Endothelial cell (in vitro differentiated cells): Measurements from ENCODE around the gene KCND2. TPM values are rescaled to one million over a fixed set of nuclear protein-coding genes. Genes with fewer than 3 reads are reported as not detected.

Source experiments
- DNase-seq: peaks from one replicate; pipeline ENCODE4 v3.0.0; 2021; ENCODE audit warnings: low spot score
- H3K27ac Mint-ChIP-seq: one replicate; pipeline ENCODE4 v1.8.0; 2021; ENCODE audit warnings: mixed read lengths, inconsistent platforms; ENCODE audit not compliant: unreplicated experiment
- H3K27me3 Mint-ChIP-seq: one replicate; pipeline ENCODE4 v1.8.0; 2021; ENCODE audit warnings: mild to moderate bottlenecking, moderate library complexity, mixed read lengths, inconsistent platforms; ENCODE audit not compliant: unreplicated experiment
- H3K36me3 Mint-ChIP-seq: one replicate; pipeline ENCODE4 v1.8.0; 2021; ENCODE audit warnings: mild to moderate bottlenecking, low read depth, mixed read lengths, inconsistent platforms; ENCODE audit not compliant: unreplicated experiment
- H3K4me1 Mint-ChIP-seq: one replicate; pipeline ENCODE4 v1.8.0; 2021; ENCODE audit warnings: mild to moderate bottlenecking, mixed read lengths, inconsistent platforms; ENCODE audit not compliant: unreplicated experiment
- H3K4me3 Mint-ChIP-seq: one replicate; pipeline ENCODE4 v1.8.0; 2021; ENCODE audit warnings: mild to moderate bottlenecking, mixed read lengths, inconsistent platforms; ENCODE audit not compliant: unreplicated experiment
- H3K9me3 Mint-ChIP-seq: one replicate; pipeline ENCODE4 v1.8.0; 2021; ENCODE audit warnings: mixed read lengths, inconsistent platforms; ENCODE audit not compliant: unreplicated experiment
- CTCF ChIP-seq: fragments of 200-600 bp; sonication (generic); IDR thresholded peaks from one replicate; pipeline ENCODE4 v1.5.0; 2021; ENCODE audit warnings: antibody characterized with exemption; ENCODE audit not compliant: unreplicated experiment
- total RNA-seq: library from RNA; stranded (reverse); fragmentation: NEBNext Ultra II Directional; extraction: Animal tissue kit (Norgen Biotek cat#: 25700); gene quantifications from one replicate; pipeline ENCODE4 v1.2.1, GENCODE V29; 2021; ENCODE audit not compliant: unreplicated experiment

KCND2 gene
- total RNA-seq, 1 donor from 2014 or later = 0.28 TPM

- Mint-ChIP-seq H3K36me3 (no peaks in the 10 kb centered on the region), H3K9me3 (no peaks in the 10 kb centered on the region), H3K4me1 (peaks cover 4% of the 10 kb centered on the region), H3K4me3 (no peak overlapping the region), H3K27me3 (no peaks in the 10 kb centered on the region), H3K27ac (no peak overlapping the region)
- no peak for TF ChIP-seq CTCF
- DNase-seq = no peak
These were observed 460.2 kb downstream of the KCND2 start for GRCh38 chr7:120733143-120733542.

DNA sequence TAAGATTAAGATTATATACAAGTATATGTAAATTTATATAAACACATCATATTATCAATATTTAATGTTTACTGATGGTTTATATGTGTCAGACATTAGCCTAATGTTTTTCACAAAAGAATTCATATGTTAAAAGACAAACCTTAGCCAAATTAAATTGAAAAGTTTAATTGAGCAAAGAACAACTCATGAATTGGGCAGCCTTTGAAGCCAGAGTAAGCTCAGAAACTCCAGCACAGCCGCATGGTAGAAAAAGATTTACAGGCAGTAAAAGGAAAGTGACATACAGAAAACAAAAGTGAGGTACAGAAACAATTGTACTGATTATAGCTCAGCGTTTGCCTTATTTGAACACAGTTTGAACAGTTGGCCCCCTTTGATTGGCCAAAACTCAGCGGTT, 460.9 kb downstream of the KCND2 start:
- H3K9me3 Mint-ChIP-seq = no peaks in the 10 kb centered on the region
- peaks cover 4% of the 10 kb centered on the region for H3K4me1 Mint-ChIP-seq
- TF ChIP-seq CTCF = no peak
- no peak for DNase-seq
- no peak overlapping the region for H3K4me3 Mint-ChIP-seq
- H3K36me3 Mint-ChIP-seq = no peaks in the 10 kb centered on the region
- H3K27me3 Mint-ChIP-seq = no peaks in the 10 kb centered on the region
- no peak overlapping the region for H3K27ac Mint-ChIP-seq

- Mint-ChIP-seq H3K27me3 (no peaks in the 10 kb centered on the region), H3K4me1 (peaks cover 5% of the 10 kb centered on the region)
These were observed 462.8 kb downstream of the KCND2 start for GRCh38 chr7:120735791-120736190.

GRCh38 chr7:120738816-120739215, 465.8 kb downstream of the KCND2 start:
- Mint-ChIP-seq H3K27ac (no peak overlapping the region), H3K27me3 (no peaks in the 10 kb centered on the region), H3K9me3 (no peaks in the 10 kb centered on the region), H3K36me3 (no peaks in the 10 kb centered on the region), H3K4me3 (no peak overlapping the region), H3K4me1 (peaks cover 14% of the 10 kb centered on the region)
- no peak for DNase-seq
- no peak for TF ChIP-seq CTCF

More at GRCh38 chr7:120735791-120736190, 462.8 kb downstream of the KCND2 start:
- no peak for TF ChIP-seq CTCF
- DNase-seq = no peak
- Mint-ChIP-seq H3K4me3 (no peak overlapping the region), H3K27ac (no peak overlapping the region), H3K36me3 (no peaks in the 10 kb centered on the region), H3K9me3 (no peaks in the 10 kb centered on the region)

GRCh38 chr7:120740348-120740747, 467.4 kb downstream of the KCND2 start:
- H3K27ac Mint-ChIP-seq = peak overlapping the region; percentile 82
- no peaks in the 10 kb centered on the region for H3K27me3 Mint-ChIP-seq
- no peaks in the 10 kb centered on the region for H3K36me3 Mint-ChIP-seq
- H3K4me1 Mint-ChIP-seq = peaks cover 14% of the 10 kb centered on the region
- H3K9me3 Mint-ChIP-seq = no peaks in the 10 kb centered on the region
- no peak for DNase-seq
- TF ChIP-seq CTCF = no peak
- no peak overlapping the region for H3K4me3 Mint-ChIP-seq
